Esophagus squamous epithelium (tissue), 5 donors: Measurements from ENCODE around the gene RIN3. TPM values are rescaled to one million over a fixed set of nuclear protein-coding genes. Genes with fewer than 3 reads are reported as not detected.

Experiments
- DNase-seq: peaks from one replicate; lab custom pipeline; 2025; lab: John Stamatoyannopoulos, UW
- H3K27ac ChIP-seq, 4 donors: fragments of 200-600 bp; sonication (generic); one replicate each; pipeline ENCODE4 v1.5.1; 2016 to 2019; ENCODE audit warnings: mild to moderate bottlenecking in 1 of 4
- H3K27me3 ChIP-seq, 4 donors: fragments of 200-600 bp; sonication (generic); 1 replicate in 3 of 4; 2 replicates in 1 of 4; pipeline versions ENCODE4 v1.5.1 to v1.6.0; 2017 to 2021; ENCODE audit warnings: antibody characterized with exemption in 1 of 4
- H3K36me3 ChIP-seq, 3 donors: fragments of 200-600 bp; sonication (generic); one replicate each; pipeline ENCODE4 v1.5.1; 2016 to 2019
- H3K4me1 ChIP-seq, 3 donors: fragments of 200-600 bp; sonication (generic); one replicate each; pipeline ENCODE4 v1.5.1; 2017 to 2019
- H3K4me3 ChIP-seq, 4 donors: fragments of 200-600 bp; sonication (generic); 1 replicate in 3 of 4; 2 replicates in 1 of 4; pipeline ENCODE4 v1.5.1; 2016 to 2019; ENCODE audit warnings: mild to moderate bottlenecking in 2 of 4, moderate library complexity in 1 of 4
- H3K9me3 ChIP-seq, 3 donors: fragments of 200-600 bp; sonication (generic); one replicate each; pipeline ENCODE4 v1.5.1; 2016 to 2019
- POLR2A ChIP-seq, 4 donors: fragments of 450-650 bp; IDR thresholded peaks; one replicate each; pipeline ENCODE4 v1.6.1; 2017; ENCODE audit warnings: antibody characterized with exemption in 4 of 4, mild to moderate bottlenecking in 4 of 4, moderate library complexity in 3 of 4
- WGBS, 2 donors: methylation state at CpG; one replicate each; pipeline ENCODE4 v1.1.5; 2018; 5-methylcytosine and 5-hydroxymethylcytosine counted together
- intact Hi-C: fragments of 100-400 bp; cut with DNase I; formaldehyde crosslinking; loops from one replicate; pipeline ENCODE4 v1.15.0; 2022
- total RNA-seq, 4 donors: library from RNA; depleted of rRNA; stranded (reverse); fragments of >200 nt; gene quantifications; one replicate each; pipeline ENCODE4 v1.1.0, GENCODE V29; 2016
- TF ChIP-seq, protein P1 (sequence below), 6 experiments: fragments of 450-650 bp in 4 of 6; fragments of 200-600 bp in 2 of 6; sonication (generic) in 2 of 6; IDR thresholded peaks; one replicate each; pipeline ENCODE4 v1.5.1; 2016 to 2019; ENCODE audit warnings: antibody characterized with exemption in 6 of 6, mild to moderate bottlenecking in 4 of 6, moderate library complexity in 4 of 6
- donor health status: DM: yes; HTN: yes; CAD: no.

Gene RIN3
- total RNA-seq, 4 donors from 2014 or later: 1.9 to 9.7 (median 4.4) TPM

DNA sequence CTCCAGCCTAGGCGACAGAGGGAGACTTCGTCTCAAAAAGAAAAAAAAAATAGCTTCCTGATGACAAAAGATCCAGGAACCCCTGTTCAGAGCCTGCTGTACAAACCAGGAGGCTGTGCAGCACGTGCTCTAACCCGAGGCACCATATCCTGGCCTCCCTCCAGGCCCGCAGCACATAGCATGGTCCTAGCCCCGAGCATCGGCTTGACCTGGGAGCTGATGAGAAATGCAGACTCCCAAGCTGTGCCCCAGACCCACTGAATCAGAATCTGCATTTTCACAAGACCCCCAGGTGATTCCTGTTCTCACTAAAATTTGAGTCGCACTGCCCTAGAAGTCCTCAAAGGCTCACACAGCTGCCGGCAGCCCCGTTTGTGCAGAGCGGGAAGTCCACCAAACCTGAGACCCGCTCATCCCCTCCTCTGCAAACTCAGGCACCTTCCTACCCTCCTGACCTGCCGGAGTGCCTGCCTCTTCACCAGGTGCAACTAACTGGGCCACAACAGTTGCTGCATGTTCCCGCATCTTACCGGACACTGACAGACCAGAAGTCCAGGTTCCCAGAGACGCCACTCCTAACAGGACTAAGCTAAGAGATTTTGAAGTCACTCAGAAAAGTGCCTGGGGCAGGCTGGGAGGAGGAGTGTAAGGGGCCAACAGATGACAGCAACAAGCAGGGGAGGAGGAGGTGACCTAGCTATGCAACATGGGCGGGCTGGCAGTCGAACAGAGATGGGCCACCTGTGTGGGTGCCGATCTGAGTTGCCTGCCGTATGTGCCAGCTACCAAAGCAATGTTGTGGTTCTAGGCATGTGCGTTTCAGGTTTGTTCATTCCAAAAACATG is 24.0 kb upstream of the RIN3 start:
- no peaks in the 10 kb centered on the region for H3K4me1 ChIP-seq
- no peaks in the 10 kb centered on the region for H3K9me3 ChIP-seq
- H3K36me3 ChIP-seq: no peaks in the 10 kb centered on the region
- peak overlapping the region in 1 of 4 donors; percentile 38 for H3K27ac ChIP-seq
- no peak for TF ChIP-seq POLR2A (IDR thresholded peaks at IDR 0.05)
- TF ChIP-seq, protein P1, sequence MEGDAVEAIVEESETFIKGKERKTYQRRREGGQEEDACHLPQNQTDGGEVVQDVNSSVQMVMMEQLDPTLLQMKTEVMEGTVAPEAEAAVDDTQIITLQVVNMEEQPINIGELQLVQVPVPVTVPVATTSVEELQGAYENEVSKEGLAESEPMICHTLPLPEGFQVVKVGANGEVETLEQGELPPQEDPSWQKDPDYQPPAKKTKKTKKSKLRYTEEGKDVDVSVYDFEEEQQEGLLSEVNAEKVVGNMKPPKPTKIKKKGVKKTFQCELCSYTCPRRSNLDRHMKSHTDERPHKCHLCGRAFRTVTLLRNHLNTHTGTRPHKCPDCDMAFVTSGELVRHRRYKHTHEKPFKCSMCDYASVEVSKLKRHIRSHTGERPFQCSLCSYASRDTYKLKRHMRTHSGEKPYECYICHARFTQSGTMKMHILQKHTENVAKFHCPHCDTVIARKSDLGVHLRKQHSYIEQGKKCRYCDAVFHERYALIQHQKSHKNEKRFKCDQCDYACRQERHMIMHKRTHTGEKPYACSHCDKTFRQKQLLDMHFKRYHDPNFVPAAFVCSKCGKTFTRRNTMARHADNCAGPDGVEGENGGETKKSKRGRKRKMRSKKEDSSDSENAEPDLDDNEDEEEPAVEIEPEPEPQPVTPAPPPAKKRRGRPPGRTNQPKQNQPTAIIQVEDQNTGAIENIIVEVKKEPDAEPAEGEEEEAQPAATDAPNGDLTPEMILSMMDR (IDR thresholded peaks at IDR 0.05): no peak
- no peak for DNase-seq
- H3K4me3 ChIP-seq: no peak overlapping the region
- H3K27me3 ChIP-seq: no peaks in the 10 kb centered on the region
- intact Hi-C loops: no loop called here
- WGBS, 2 donors: 69 to 83% methylated on average over 6 to 18 of the region's 21 CpGs

DNA sequence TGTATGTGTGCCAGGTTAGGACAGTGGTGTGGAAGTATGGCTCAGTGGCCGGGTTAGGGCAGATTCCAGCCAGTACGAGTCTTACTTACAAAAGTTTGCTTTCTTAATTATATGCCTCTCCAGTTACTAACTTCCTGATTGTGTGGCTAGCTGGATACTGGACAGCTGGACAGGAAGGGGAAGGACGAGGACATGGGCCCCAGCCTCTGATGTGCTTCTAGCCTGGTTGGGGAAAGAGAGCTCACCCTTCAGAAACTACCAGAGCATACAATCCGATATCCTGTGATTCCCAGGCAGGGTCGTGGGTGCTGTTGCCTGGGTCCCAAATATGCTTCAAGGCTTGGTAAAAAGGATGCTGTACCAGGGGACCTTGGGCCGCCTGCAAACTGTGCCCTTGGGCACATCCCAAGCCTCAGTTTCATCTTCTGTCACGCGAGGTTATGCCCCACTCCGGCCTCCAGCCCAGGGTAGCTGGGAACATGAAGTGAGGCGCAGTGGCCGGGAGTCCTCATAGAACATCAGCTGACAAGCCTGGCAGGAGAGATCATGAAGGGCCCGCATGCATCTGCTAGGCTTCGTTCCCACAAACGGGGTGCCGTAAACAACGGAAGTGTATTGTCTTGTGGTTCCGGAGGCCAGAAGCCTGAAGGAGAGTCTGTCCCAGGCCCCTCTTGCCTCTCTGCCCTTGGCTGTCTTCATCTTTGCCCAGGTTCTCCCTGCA is 23.2 kb upstream of the RIN3 start:
- Histone ChIP-seq H3K27ac (peak overlapping the region in 1 of 4 donors; percentile 38), H3K36me3 (no peaks in the 10 kb centered on the region), H3K9me3 (no peaks in the 10 kb centered on the region), H3K27me3 (no peaks in the 10 kb centered on the region), H3K4me1 (no peaks in the 10 kb centered on the region), H3K4me3 (no peak overlapping the region)
- TF ChIP-seq, protein P1 (IDR thresholded peaks at IDR 0.05): no peak
- WGBS, 2 donors: 67 to 75% methylated on average over 7 of the region's 17 CpGs
- intact Hi-C loops: no loop called here
- no peak for DNase-seq

DNA sequence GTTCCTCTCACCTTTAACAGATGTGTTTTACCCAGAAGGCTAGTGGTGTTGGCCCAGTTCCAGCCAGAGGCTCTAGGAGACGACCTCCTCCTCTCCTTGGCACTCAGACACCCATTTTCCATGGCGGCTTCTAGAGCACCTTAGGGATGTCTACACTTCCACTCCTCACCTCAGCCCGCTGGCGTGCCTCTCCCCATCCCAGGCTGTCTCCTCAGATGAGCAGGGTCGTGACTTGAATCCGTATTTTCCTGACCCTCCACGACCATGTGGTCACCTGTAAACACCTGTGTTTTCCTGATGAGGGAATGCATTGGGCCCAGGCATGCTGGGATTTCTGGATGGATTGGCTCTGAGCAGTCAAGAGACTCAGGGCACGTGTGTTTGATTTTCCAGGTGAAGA is 21.8 kb upstream of the RIN3 start:
- no peak for TF ChIP-seq POLR2A (IDR thresholded peaks at IDR 0.05)
- TF ChIP-seq, protein P1 (IDR thresholded peaks at IDR 0.05): no peak
- DNase-seq: no peak
- WGBS, 2 donors: 68% methylated on average over 6 to 8 of the region's 8 CpGs

DNA sequence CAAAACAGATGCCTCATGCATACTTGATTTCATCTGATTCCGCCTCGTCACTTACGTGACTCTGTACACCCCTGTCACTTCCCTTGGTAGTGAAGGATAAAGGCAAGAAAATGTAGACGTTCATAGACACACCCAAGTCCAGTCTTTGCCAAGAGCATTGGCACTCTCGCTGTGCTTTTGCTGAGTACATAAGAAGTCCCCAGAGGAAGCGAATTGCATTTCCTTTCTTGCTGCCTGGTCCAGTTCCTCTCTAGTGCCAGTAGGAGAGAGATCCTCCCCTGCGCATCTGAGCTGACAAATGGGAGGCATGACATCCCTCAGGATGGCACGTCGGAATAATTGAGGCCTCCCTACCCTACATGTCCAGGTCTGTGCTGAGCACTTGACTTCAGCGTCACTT is 21.3 kb upstream of the RIN3 start:
- H3K36me3 ChIP-seq: no peaks in the 10 kb centered on the region
- no peaks in the 10 kb centered on the region for H3K4me1 ChIP-seq
- peak overlapping the region in 2 of 4 donors; percentile 44 to 58 for H3K27ac ChIP-seq
- TF ChIP-seq, protein P1 (IDR thresholded peaks at IDR 0.05): peak in 2 of 6 experiments; percentile 3 to 20
- TF ChIP-seq POLR2A (IDR thresholded peaks at IDR 0.05): no peak
- no peaks in the 10 kb centered on the region for H3K27me3 ChIP-seq
- WGBS, 2 donors: 53 to 68% methylated on average over 5 to 9 of the region's 10 CpGs
- DNase-seq: no peak
- H3K4me3 ChIP-seq: no peak overlapping the region
- no peaks in the 10 kb centered on the region for H3K9me3 ChIP-seq
- intact Hi-C loops: no loop called here

More for the DNA sequence above, 21.8 kb upstream of the RIN3 start:
- Histone ChIP-seq H3K4me1 (no peaks in the 10 kb centered on the region), H3K9me3 (no peaks in the 10 kb centered on the region), H3K36me3 (no peaks in the 10 kb centered on the region), H3K27ac (peak overlapping the region in 2 of 4 donors; percentile 44 to 47), H3K27me3 (no peaks in the 10 kb centered on the region), H3K4me3 (no peak overlapping the region)
- intact Hi-C loops: no loop called here

DNA sequence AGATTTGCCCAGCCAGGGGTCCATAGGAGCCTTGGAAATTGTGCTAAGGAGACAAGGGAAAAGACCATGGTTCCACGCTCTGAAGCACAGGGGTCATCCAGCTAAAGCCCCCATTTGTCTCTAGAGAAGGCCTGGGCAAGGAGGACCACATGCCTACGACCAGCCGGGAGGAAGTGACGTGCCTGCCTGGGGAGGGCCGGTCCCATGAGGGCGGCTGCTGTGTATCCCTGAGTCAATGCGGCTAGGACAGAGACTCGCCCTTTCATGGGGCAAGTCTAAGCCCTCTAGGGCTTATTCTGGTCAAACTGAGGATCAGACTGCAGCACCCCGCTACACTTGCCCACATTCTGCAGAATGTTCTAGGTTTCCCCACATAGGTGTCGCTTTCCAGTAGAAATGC is 20.6 kb upstream of the RIN3 start:
- no peaks in the 10 kb centered on the region for H3K36me3 ChIP-seq
- TF ChIP-seq POLR2A (IDR thresholded peaks at IDR 0.05): no peak
- TF ChIP-seq, protein P1 (IDR thresholded peaks at IDR 0.05): no peak
- no peak overlapping the region for H3K4me3 ChIP-seq
- intact Hi-C loops: no loop called here
- no peaks in the 10 kb centered on the region for H3K4me1 ChIP-seq
- no peak for DNase-seq
- H3K27ac ChIP-seq: no peak overlapping the region
- no peaks in the 10 kb centered on the region for H3K27me3 ChIP-seq
- 71 to 93% methylated on average over 4 to 5 of the region's 10 CpGs for WGBS, 2 donors
- H3K9me3 ChIP-seq: no peaks in the 10 kb centered on the region
